ENCODE measurements around the gene DDX3X. TPM values are rescaled to one million over a fixed set of nuclear protein-coding genes. Genes with fewer than 3 reads are reported as not detected.
"Not testable (repeated sequence)": the region's sequence is repeated elsewhere in the genome, so short reads cannot be mapped to it uniquely, and the experiment has no call there.

Gene DDX3X
- total RNA-seq, 2 experiments from 2014 or later, result 75.1 to 85.0 TPM

- POLR2A ChIA-PET, result interaction anchor here (0.9 kb wide), 1 partner anchor 14 kb away, joined by 4 read pairs; no protein-coding TSS in a partner anchor
- Histone ChIP-seq H3K27ac (ENCODE audit: low read depth, low read length, poor library complexity, severe bottlenecking) (no peak overlapping the region), H3K79me2 (ENCODE audit: insufficient read depth, low read depth, low read length) (no peaks in the 10 kb centered on the region), H3K4me2 (ENCODE audit: low read length) (no peak overlapping the region), H3K9me2 (ENCODE audit: insufficient read depth, low read length) (no peaks in the 10 kb centered on the region), H3K9me3 (ENCODE audit: low read length) (no peaks in the 10 kb centered on the region), H3K4me3 (ENCODE audit: low read depth, low read length, poor library complexity, severe bottlenecking) (no peak overlapping the region), H3K4me1 (ENCODE audit: insufficient read depth, low read length, poor library complexity, severe bottlenecking) (no peaks in the 10 kb centered on the region), H3K36me3 (ENCODE audit: insufficient read depth, low read length) (no peaks in the 10 kb centered on the region), H2AFZ (ENCODE audit: low read length) (no peak overlapping the region), H4K20me1 (ENCODE audit: insufficient read depth, low read length) (no peaks in the 10 kb centered on the region)
- TF ChIP-seq EZH2phosphoT487 (IDR thresholded peaks at IDR 0.05; ENCODE audit: borderline replicate concordance, low read depth, low read length) (no peak), CTCF (conservative IDR thresholded peaks at IDR 0.05; ENCODE audit: low read length) (no peak)
- intact Hi-C loops (cut with micrococcal nuclease; ENCODE audit: unreplicated experiment), result no loop called here
- CTCF ChIA-PET (ENCODE audit: unreplicated experiment), result no interaction called here
- no peak for DNase-seq (ENCODE audit: low spot score)
- no TSS peak for BruUV-seq (replicated peaks)
Observed at GRCh38 chrX:41314881-41315280, 19.1 kb upstream of the DDX3X start.

GRCh38 chrX:41316266-41316665, 17.7 kb upstream of the DDX3X start:
- H3K9me3 ChIP-seq (ENCODE audit: low read length); H3K4me3 ChIP-seq (ENCODE audit: low read depth, low read length, poor library complexity, severe bottlenecking); H3K79me2 ChIP-seq (ENCODE audit: insufficient read depth, low read depth, low read length); H4K20me1 ChIP-seq (ENCODE audit: insufficient read depth, low read length); H3K4me2 ChIP-seq (ENCODE audit: low read length); H3K4me1 ChIP-seq (ENCODE audit: insufficient read depth, low read length, poor library complexity, severe bottlenecking); H3K9me2 ChIP-seq (ENCODE audit: insufficient read depth, low read length); H3K36me3 ChIP-seq (ENCODE audit: insufficient read depth, low read length); intact Hi-C loops (cut with micrococcal nuclease; ENCODE audit: unreplicated experiment); DNase-seq (ENCODE audit: low spot score); CTCF ChIA-PET (ENCODE audit: unreplicated experiment); H2AFZ ChIP-seq (ENCODE audit: low read length); H3K27ac ChIP-seq (ENCODE audit: low read depth, low read length, poor library complexity, severe bottlenecking); BruUV-seq (replicated peaks): not testable (repeated sequence)
- POLR2A ChIA-PET, result interaction anchor here (0.6 kb wide), 1 partner anchor 199 kb away, joined by 3 read pairs; no protein-coding TSS in a partner anchor

- no peak for DNase-seq (ENCODE audit: low spot score)
- Histone ChIP-seq H3K9me3 (ENCODE audit: low read length) (no peaks in the 10 kb centered on the region), H3K27ac (ENCODE audit: low read depth, low read length, poor library complexity, severe bottlenecking) (no peak overlapping the region), H3K4me2 (ENCODE audit: low read length) (no peak overlapping the region), H3K4me3 (ENCODE audit: low read depth, low read length, poor library complexity, severe bottlenecking) (no peak overlapping the region), H4K20me1 (ENCODE audit: insufficient read depth, low read length) (no peaks in the 10 kb centered on the region), H2AFZ (ENCODE audit: low read length) (no peak overlapping the region), H3K79me2 (ENCODE audit: insufficient read depth, low read depth, low read length) (no peaks in the 10 kb centered on the region), H3K9me2 (ENCODE audit: insufficient read depth, low read length) (no peaks in the 10 kb centered on the region), H3K4me1 (ENCODE audit: insufficient read depth, low read length, poor library complexity, severe bottlenecking) (no peaks in the 10 kb centered on the region), H3K36me3 (ENCODE audit: insufficient read depth, low read length) (no peaks in the 10 kb centered on the region)
- POLR2A ChIA-PET, result no interaction called here
- intact Hi-C loops (cut with micrococcal nuclease; ENCODE audit: unreplicated experiment), result no loop called here
- TF ChIP-seq EZH2phosphoT487 (IDR thresholded peaks at IDR 0.05; ENCODE audit: borderline replicate concordance, low read depth, low read length) (no peak), CTCF (conservative IDR thresholded peaks at IDR 0.05; ENCODE audit: low read length) (no peak)
- BruUV-seq (replicated peaks), result no TSS peak
- CTCF ChIA-PET (ENCODE audit: unreplicated experiment), result no interaction called here
Observed at GRCh38 chrX:41317477-41318208, 16.3 kb upstream of the DDX3X start.

All from OCI-LY7 (cell line).